Stomach (tissue), 9 donors: ENCODE data around the gene LILRB4. TPM values are rescaled to one million over a fixed set of nuclear protein-coding genes. Genes with fewer than 3 reads are reported as not detected.

Experiments
- DNase-seq, 2 donors: peaks; one replicate each; pipeline versions ENCODE4 v3.0.0 to v3.0.0-alpha.2; 2013 to 2019
- H3K27ac ChIP-seq, 5 donors: fragments of 200-600 bp in 4 of 5; sonication (generic) in 4 of 5; one replicate each; pipeline ENCODE4 v1.5.1; 2013 to 2019; ENCODE audit warnings: mild to moderate bottlenecking in 1 of 5, moderate library complexity in 1 of 5
- H3K27me3 ChIP-seq, 3 donors: fragments of 200-600 bp; sonication (generic); one replicate each; pipeline ENCODE4 v1.5.1; 2017 to 2019; ENCODE audit warnings: mixed run types in 1 of 3
- H3K36me3 ChIP-seq, 4 donors: fragments of 200-600 bp; sonication (generic); 1 replicate in 3 of 4; 2 replicates in 1 of 4; pipeline ENCODE4 v1.5.1; 2016 to 2019
- H3K4me1 ChIP-seq, 4 donors: fragments of 200-600 bp; sonication (generic); one replicate each; pipeline ENCODE4 v1.5.1; 2016 to 2019
- H3K4me3 ChIP-seq, 4 donors: fragments of 200-600 bp; sonication (generic) in 3 of 4; one replicate each; pipeline ENCODE4 v1.5.1; 2016 to 2019; ENCODE audit warnings: mild to moderate bottlenecking in 1 of 4
- H3K9me3 ChIP-seq, 4 donors: fragments of 200-600 bp; sonication (generic); one replicate each; pipeline ENCODE4 v1.5.1; 2016 to 2019
- EP300 ChIP-seq: sonication (generic); formaldehyde crosslinking; IDR thresholded peaks from one replicate; pipeline ENCODE4 v1.6.1; 2017; ENCODE audit warnings: antibody characterized with exemption
- POLR2A ChIP-seq, 4 donors: fragments of 450-650 bp; IDR thresholded peaks; one replicate each; pipeline ENCODE4 v1.6.1; 2016; ENCODE audit warnings: antibody characterized with exemption in 4 of 4, control low read depth in 2 of 4, mild to moderate bottlenecking in 1 of 4, moderate library complexity in 1 of 4
- POLR2AphosphoS5 ChIP-seq, 3 donors: sonication (generic); formaldehyde crosslinking; IDR thresholded peaks; one replicate each; pipeline ENCODE4 v1.6.1; 2016; ENCODE audit warnings: antibody characterized with exemption in 3 of 3
- WGBS, 5 donors: extraction: QIAGEN DNeasy Blood & Tissue Kit in 3 of 5; methylation state at CpG; one replicate each; pipeline versions ENCODE4 v1.1.5 to v1.1.7; 2013 to 2018; 5-methylcytosine and 5-hydroxymethylcytosine counted together
- intact Hi-C: fragments of 100-400 bp; cut with DNase I; formaldehyde crosslinking; loops from one replicate; pipeline ENCODE4 v1.15.1; 2023; ENCODE audit warnings: low total_unique reads
- polyA plus RNA-seq, 3 donors: library from polyadenylated mRNA; stranded (reverse); fragments of 200-250 nt; gene quantifications; one replicate each; pipeline ENCODE4 v1.2.3, GENCODE V29; 2013
- total RNA-seq, 5 donors: library from RNA; depleted of rRNA; stranded (reverse); fragments of >200 nt; gene quantifications; one replicate each; pipeline versions ENCODE4 v1.1.0 to v1.2.3, GENCODE V29; 2014 to 2016
- TF ChIP-seq, protein P1 (sequence below), 7 experiments: fragments of 450-650 bp in 4 of 7; fragments of 200-600 bp in 3 of 7; sonication (generic) in 3 of 7; IDR thresholded peaks; one replicate each; pipeline ENCODE4 v1.5.1; 2016 to 2019; ENCODE audit warnings: antibody characterized with exemption in 7 of 7, control low read depth in 2 of 7, mild to moderate bottlenecking in 1 of 7
- donor health status: healthy with polysubstance abuse.
- donor health status: Bipolar disorder and iron deficiency.
- donor health status: healthy.

LILRB4 gene
- total and polyA plus RNA-seq, 8 donors: 0.61 to 12.2 (median 0.91) TPM; not detected in 2

DNA sequence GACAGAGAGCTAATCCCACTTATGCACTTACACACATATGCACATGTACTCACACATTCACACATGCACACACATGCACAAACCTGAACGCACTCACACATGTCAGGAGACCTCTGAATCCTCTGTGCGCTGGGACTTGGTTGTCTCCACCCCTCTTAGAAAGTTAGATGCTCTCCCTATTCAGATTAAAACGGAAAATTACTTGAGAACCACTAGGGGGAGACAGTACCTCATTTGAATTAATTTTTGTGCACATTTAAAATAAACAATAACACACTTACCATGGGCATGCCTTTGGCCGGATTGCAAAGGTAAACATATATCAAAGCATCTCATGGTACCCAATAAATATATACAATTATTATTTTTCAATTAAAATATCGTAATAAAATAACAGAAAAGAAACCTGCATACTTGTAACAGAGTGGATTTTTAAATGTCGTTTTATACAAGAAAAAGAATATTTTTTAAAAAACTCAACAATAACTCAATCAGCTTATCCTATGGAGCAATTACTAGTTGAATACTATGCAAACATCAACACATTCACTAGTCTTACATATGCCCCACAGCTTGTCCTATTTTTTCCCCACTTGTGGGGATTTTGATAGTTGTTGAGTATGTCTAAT, 9.5 kb upstream of the LILRB4 start:
- Histone ChIP-seq H3K36me3 (no peaks in the 10 kb centered on the region), H3K27ac (no peak overlapping the region), H3K9me3 (no peaks in the 10 kb centered on the region), H3K27me3 (peaks cover 0 to 12% (median 0%) of the 10 kb centered on the region in 3 donors), H3K4me3 (no peak overlapping the region), H3K4me1 (no peaks in the 10 kb centered on the region)
- WGBS, 5 donors: 28 to 37% (median 36%) methylated on average over 6 of the region's 6 CpGs
- TF ChIP-seq, protein P1, sequence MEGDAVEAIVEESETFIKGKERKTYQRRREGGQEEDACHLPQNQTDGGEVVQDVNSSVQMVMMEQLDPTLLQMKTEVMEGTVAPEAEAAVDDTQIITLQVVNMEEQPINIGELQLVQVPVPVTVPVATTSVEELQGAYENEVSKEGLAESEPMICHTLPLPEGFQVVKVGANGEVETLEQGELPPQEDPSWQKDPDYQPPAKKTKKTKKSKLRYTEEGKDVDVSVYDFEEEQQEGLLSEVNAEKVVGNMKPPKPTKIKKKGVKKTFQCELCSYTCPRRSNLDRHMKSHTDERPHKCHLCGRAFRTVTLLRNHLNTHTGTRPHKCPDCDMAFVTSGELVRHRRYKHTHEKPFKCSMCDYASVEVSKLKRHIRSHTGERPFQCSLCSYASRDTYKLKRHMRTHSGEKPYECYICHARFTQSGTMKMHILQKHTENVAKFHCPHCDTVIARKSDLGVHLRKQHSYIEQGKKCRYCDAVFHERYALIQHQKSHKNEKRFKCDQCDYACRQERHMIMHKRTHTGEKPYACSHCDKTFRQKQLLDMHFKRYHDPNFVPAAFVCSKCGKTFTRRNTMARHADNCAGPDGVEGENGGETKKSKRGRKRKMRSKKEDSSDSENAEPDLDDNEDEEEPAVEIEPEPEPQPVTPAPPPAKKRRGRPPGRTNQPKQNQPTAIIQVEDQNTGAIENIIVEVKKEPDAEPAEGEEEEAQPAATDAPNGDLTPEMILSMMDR (IDR thresholded peaks at IDR 0.05): peak in 2 of 7 experiments; percentile 44 to 46
- TF ChIP-seq EP300: no peak
- intact Hi-C loops: no loop called here
- peak in 1 of 2 donors; percentile 29 for DNase-seq

DNA sequence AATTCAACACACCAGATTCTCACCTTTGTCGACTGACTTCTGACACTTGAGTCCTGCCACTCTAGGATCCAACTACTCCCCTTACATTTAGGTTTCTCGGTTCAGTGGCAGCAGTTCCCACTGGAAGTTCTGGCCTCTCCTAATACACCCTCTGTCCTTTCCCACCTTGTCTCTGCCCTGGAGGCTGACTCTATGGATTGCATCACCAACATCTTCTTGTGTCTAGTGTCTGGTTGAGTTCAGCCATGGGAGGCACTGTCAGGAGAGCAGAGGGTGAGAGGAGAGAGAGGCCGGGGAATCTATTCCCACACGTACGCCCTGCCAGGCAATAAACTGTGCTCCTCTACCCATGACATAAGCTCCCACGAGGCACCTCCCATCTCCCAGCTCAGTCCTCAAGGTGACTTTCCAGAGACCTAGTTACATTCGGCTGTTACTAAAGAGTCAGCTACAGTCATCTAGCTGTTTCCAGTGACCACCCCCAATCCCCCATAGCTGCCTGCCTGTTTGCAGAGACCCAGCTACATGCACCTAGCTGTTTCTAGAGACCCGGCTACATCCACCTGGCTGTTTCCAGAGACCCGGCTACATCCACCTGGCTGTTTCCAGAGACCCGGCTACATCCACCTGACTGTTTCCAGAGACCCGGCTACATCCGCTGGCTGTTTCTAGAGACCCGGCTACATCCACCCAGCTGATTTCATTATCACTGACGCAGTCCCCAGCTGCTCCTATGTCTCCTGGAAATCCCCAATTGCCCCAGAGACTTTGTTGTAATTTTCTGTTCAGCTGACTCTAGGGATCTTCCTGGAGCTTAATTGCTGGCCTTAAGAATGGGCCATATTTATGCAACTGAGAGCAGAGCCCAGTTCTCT, 8.1 kb upstream of the LILRB4 start:
- no peaks in the 10 kb centered on the region for H3K36me3 ChIP-seq
- 73 to 79% (median 77%) methylated on average over 11 to 14 of the region's 14 CpGs for WGBS, 5 donors
- TF ChIP-seq EP300: no peak
- no peak for TF ChIP-seq POLR2AphosphoS5 (IDR thresholded peaks at IDR 0.05)
- TF ChIP-seq POLR2A (IDR thresholded peaks at IDR 0.05): no peak
- TF ChIP-seq, protein P1 (IDR thresholded peaks at IDR 0.05): no peak
- intact Hi-C loops: no loop called here
- no peaks in the 10 kb centered on the region for H3K4me1 ChIP-seq
- H3K27me3 ChIP-seq: peaks cover 0 to 21% (median 6%) of the 10 kb centered on the region in 3 donors
- H3K9me3 ChIP-seq: no peaks in the 10 kb centered on the region
- H3K27ac ChIP-seq: no peak overlapping the region
- no peak for DNase-seq
- H3K4me3 ChIP-seq: no peak overlapping the region

DNA sequence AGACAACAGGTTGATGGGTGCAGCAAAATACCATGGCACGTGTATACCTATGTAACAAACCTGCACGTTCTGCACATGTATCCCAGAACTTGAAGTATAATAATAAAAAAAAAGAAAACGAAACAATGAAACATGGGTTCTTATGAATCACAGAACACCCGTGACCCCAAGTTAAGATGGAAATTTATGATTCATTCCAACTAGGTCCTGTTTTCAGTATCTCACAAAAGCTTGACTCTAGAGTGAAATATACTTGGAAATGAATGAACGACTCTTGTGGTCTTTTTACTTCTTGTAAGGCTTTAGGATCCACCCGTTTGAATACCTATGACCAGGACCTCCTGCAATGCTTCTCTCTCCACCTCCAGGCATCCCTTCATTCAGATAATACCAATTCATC, 3.5 kb upstream of the LILRB4 start:
- no peak for DNase-seq
- no peaks in the 10 kb centered on the region for H3K9me3 ChIP-seq
- no peak for TF ChIP-seq POLR2AphosphoS5 (IDR thresholded peaks at IDR 0.05)
- TF ChIP-seq, protein P1 (IDR thresholded peaks at IDR 0.05): no peak
- no peak for TF ChIP-seq EP300
- no peak for TF ChIP-seq POLR2A (IDR thresholded peaks at IDR 0.05)
- H3K27ac ChIP-seq: no peak overlapping the region
- peaks cover 0 to 40% (median 12%) of the 10 kb centered on the region in 3 donors for H3K27me3 ChIP-seq
- H3K36me3 ChIP-seq: no peaks in the 10 kb centered on the region
- no peaks in the 10 kb centered on the region for H3K4me1 ChIP-seq
- intact Hi-C loops: no loop called here
- no peak overlapping the region for H3K4me3 ChIP-seq
- 66 to 83% (median 79%) methylated on average over 6 of the region's 6 CpGs for WGBS, 5 donors

DNA sequence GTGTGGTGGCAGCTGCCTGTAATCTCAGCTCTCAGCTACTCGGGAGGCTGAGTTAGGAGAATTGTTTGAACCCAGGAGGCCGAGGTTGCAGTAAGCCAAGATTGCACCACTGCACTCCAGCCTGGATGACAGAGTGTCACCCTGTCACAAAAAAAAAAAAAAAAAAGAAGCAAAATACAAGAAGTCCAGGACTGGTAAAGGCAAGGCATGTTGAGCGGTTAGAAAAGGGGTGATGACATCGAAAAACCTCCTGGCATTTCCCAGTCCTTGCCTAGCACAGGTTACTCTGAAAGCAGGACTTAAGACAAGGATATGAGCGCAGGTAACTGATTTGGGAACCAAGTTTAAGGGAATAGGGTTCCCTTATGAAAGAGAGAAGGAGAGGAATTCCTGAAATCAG, 2.5 kb upstream of the LILRB4 start:
- Histone ChIP-seq H3K4me3 (no peak overlapping the region), H3K27ac (no peak overlapping the region), H3K36me3 (no peaks in the 10 kb centered on the region), H3K9me3 (no peaks in the 10 kb centered on the region), H3K4me1 (no peaks in the 10 kb centered on the region), H3K27me3 (peaks cover 0 to 50% (median 14%) of the 10 kb centered on the region in 3 donors)
- no peak for DNase-seq
- 69 to 88% (median 83%) methylated on average over 5 of the region's 5 CpGs for WGBS, 5 donors
- TF ChIP-seq POLR2AphosphoS5 (IDR thresholded peaks at IDR 0.05) (no peak), POLR2A (IDR thresholded peaks at IDR 0.05) (no peak), EP300 (no peak)
- TF ChIP-seq, protein P1 (IDR thresholded peaks at IDR 0.05): no peak
- intact Hi-C loops: no loop called here
